Tibial nerve (tissue), 4 donors: ENCODE measurements around the gene GRID1. TPM values are rescaled to one million over a fixed set of nuclear protein-coding genes. Genes with fewer than 3 reads are reported as not detected.

Source experiments
- DNase-seq, 2 donors: peaks; one replicate each; pipeline ENCODE4 v3.0.0-alpha.2; 2019; ENCODE audit warnings: low spot score in 2 of 2
- H3K27ac ChIP-seq, 4 donors: fragments of 200-600 bp; sonication (generic) in 3 of 4; one replicate each; pipeline ENCODE4 v1.5.1; 2017 to 2019; ENCODE audit warnings: mild to moderate bottlenecking in 1 of 4
- H3K27me3 ChIP-seq, 2 donors: fragments of 200-600 bp; sonication (generic) in 1 of 2; one replicate each; pipeline versions ENCODE4 v1.5.1 to v1.6.0; 2017 to 2019
- H3K36me3 ChIP-seq, 3 donors: fragments of 200-600 bp; sonication (generic); one replicate each; pipeline ENCODE4 v1.5.1; 2018 to 2019
- H3K4me1 ChIP-seq, 4 donors: fragments of 200-600 bp; sonication (generic) in 3 of 4; one replicate each; pipeline ENCODE4 v1.5.1; 2017 to 2019
- H3K4me3 ChIP-seq, 4 donors: fragments of 200-600 bp; sonication (generic) in 3 of 4; one replicate each; pipeline ENCODE4 v1.5.1; 2017 to 2019; ENCODE audit warnings: mild to moderate bottlenecking in 1 of 4, moderate library complexity in 1 of 4
- H3K9me3 ChIP-seq, 4 donors: fragments of 200-600 bp; sonication (generic) in 3 of 4; one replicate each; pipeline ENCODE4 v1.5.1; 2017 to 2019
- CTCF ChIP-seq, 5 experiments: fragments of 200-600 bp in 3 of 5; fragments of 450-650 bp in 2 of 5; sonication (generic) in 3 of 5; IDR thresholded peaks; one replicate each; pipeline ENCODE4 v1.5.1; 2016 to 2019; ENCODE audit warnings: antibody characterized with exemption in 5 of 5, mild to moderate bottlenecking in 3 of 5, moderate library complexity in 2 of 5
- EP300 ChIP-seq, 2 donors: sonication (generic); formaldehyde crosslinking; IDR thresholded peaks; one replicate each; pipeline ENCODE4 v1.6.1; 2017; ENCODE audit warnings: antibody characterized with exemption in 2 of 2, mild to moderate bottlenecking in 1 of 2
- POLR2A ChIP-seq, 2 donors: fragments of 450-650 bp; IDR thresholded peaks; one replicate each; pipeline ENCODE4 v1.6.1; 2017; ENCODE audit warnings: antibody characterized with exemption in 2 of 2, mild to moderate bottlenecking in 2 of 2, moderate library complexity in 2 of 2
- WGBS, 2 donors: methylation state at CpG; one replicate each; pipeline ENCODE4 v1.1.5; 2018; 5-methylcytosine and 5-hydroxymethylcytosine counted together
- total RNA-seq, 4 donors: library from RNA; depleted of rRNA; stranded (reverse); fragments of >200 nt; gene quantifications; one replicate each; pipeline ENCODE4 v1.1.0, GENCODE V29; 2016

The GRID1 gene
- total RNA-seq, 4 donors from 2014 or later, result 7.7 to 16.3 (median 10.5) TPM

GRCh38 chr10:86138551-86139065 is 228.0 kb downstream of the GRID1 start:
- H3K4me1 ChIP-seq, result no peaks in the 10 kb centered on the region
- H3K9me3 ChIP-seq, result no peaks in the 10 kb centered on the region
- 93 to 94% methylated on average over 12 to 18 of the region's 18 CpGs for WGBS, 2 donors
- TF ChIP-seq EP300 (IDR thresholded peaks at IDR 0.05) (no peak), POLR2A (IDR thresholded peaks at IDR 0.05) (no peak), CTCF (IDR thresholded peaks at IDR 0.05) (no peak)
- H3K4me3 ChIP-seq, result no peak overlapping the region
- peaks cover 0 to 19% (median 0%) of the 10 kb centered on the region in 3 donors for H3K36me3 ChIP-seq
- no peak overlapping the region for H3K27ac ChIP-seq
- H3K27me3 ChIP-seq, result no peaks in the 10 kb centered on the region
- DNase-seq, result no peak

- no peak for TF ChIP-seq CTCF (IDR thresholded peaks at IDR 0.05)
- TF ChIP-seq EP300 (IDR thresholded peaks at IDR 0.05), result no peak
- no peak for TF ChIP-seq POLR2A (IDR thresholded peaks at IDR 0.05)
- H3K9me3 ChIP-seq, result peaks cover 0 to 5% (median 0%) of the 10 kb centered on the region in 4 donors
- no peaks in the 10 kb centered on the region for H3K4me1 ChIP-seq
- H3K27me3 ChIP-seq, result no peaks in the 10 kb centered on the region
- WGBS, 2 donors, result 92 to 93% methylated on average over 7 of the region's 7 CpGs
- no peak overlapping the region for H3K4me3 ChIP-seq
- no peak for DNase-seq
- H3K27ac ChIP-seq, result no peak overlapping the region
- H3K36me3 ChIP-seq, result peaks cover 0 to 29% (median 0%) of the 10 kb centered on the region in 3 donors
Measured at GRCh38 chr10:86137561-86137960, 229.0 kb downstream of the GRID1 start.

- Histone ChIP-seq H3K4me3 (no peak overlapping the region), H3K27me3 (no peaks in the 10 kb centered on the region), H3K9me3 (peaks cover 0 to 5% (median 0%) of the 10 kb centered on the region in 4 donors), H3K27ac (no peak overlapping the region), H3K4me1 (no peaks in the 10 kb centered on the region), H3K36me3 (peaks cover 0 to 29% (median 0%) of the 10 kb centered on the region in 3 donors)
- DNase-seq, result no peak
- TF ChIP-seq CTCF (IDR thresholded peaks at IDR 0.05), result no peak
- TF ChIP-seq EP300 (IDR thresholded peaks at IDR 0.05), result no peak
- no peak for TF ChIP-seq POLR2A (IDR thresholded peaks at IDR 0.05)
- WGBS, 2 donors, result 71 to 73% methylated on average over 4 of the region's 4 CpGs
Measured at GRCh38 chr10:86136934-86137333, 229.7 kb downstream of the GRID1 start.

GRCh38 chr10:86135191-86135590 is 231.4 kb downstream of the GRID1 start:
- Histone ChIP-seq H3K4me3 (no peak overlapping the region), H3K27me3 (no peaks in the 10 kb centered on the region), H3K36me3 (peaks cover 0 to 40% (median 0%) of the 10 kb centered on the region in 3 donors), H3K9me3 (peaks cover 0 to 15% (median 0%) of the 10 kb centered on the region in 4 donors), H3K4me1 (no peaks in the 10 kb centered on the region), H3K27ac (no peak overlapping the region)
- no peak for TF ChIP-seq POLR2A (IDR thresholded peaks at IDR 0.05)
- TF ChIP-seq EP300 (IDR thresholded peaks at IDR 0.05), result no peak
- no peak for TF ChIP-seq CTCF (IDR thresholded peaks at IDR 0.05)
- 100% methylated on average over 1 to 2 of the region's 2 CpGs for WGBS, 2 donors
- no peak for DNase-seq

- WGBS, 2 donors, result 90 to 92% methylated on average over 17 to 18 of the region's 18 CpGs
Measured at GRCh38 chr10:86130737-86131475, 235.7 kb downstream of the GRID1 start.

More at GRCh38 chr10:86130737-86131475, 235.7 kb downstream of the GRID1 start:
- TF ChIP-seq CTCF (IDR thresholded peaks at IDR 0.05) (no peak), EP300 (IDR thresholded peaks at IDR 0.05) (no peak), POLR2A (IDR thresholded peaks at IDR 0.05) (no peak)
- H3K4me3 ChIP-seq, result no peak overlapping the region
- no peak overlapping the region for H3K27ac ChIP-seq
- peaks cover 0 to 15% (median 0%) of the 10 kb centered on the region in 4 donors for H3K9me3 ChIP-seq
- H3K36me3 ChIP-seq, result peaks cover 0 to 40% (median 0%) of the 10 kb centered on the region in 3 donors
- no peak for DNase-seq
- H3K27me3 ChIP-seq, result no peaks in the 10 kb centered on the region
- H3K4me1 ChIP-seq, result no peaks in the 10 kb centered on the region
